Smooth muscle cell (in vitro differentiated cells): Measurements from ENCODE around the gene PCK1. TPM values are rescaled to one million over a fixed set of nuclear protein-coding genes. Genes with fewer than 3 reads are reported as not detected.

Experiments used
- DNase-seq: peaks from one replicate; lab custom pipeline; 2025; ENCODE audit not compliant: unreplicated experiment; lab: John Stamatoyannopoulos, UW
- H2AFZ ChIP-seq: fragments of 200-600 bp; sonication (generic); 2 replicates; pipeline ENCODE4 v1.6.0; 2016; ENCODE audit warnings: antibody characterized with exemption, low read depth, mild to moderate bottlenecking
- H3F3A ChIP-seq: fragments of 200-600 bp; sonication (generic); 2 replicates; pipeline ENCODE4 v1.6.0; 2017; ENCODE audit warnings: antibody characterized with exemption, low read depth
- H3K27ac ChIP-seq: fragments of 200-600 bp; sonication (generic); 2 replicates; pipeline ENCODE4 v1.5.1; 2016; ENCODE audit warnings: low read depth, mild to moderate bottlenecking
- H3K27me3 ChIP-seq: fragments of 200-600 bp; sonication (generic); 2 replicates; pipeline ENCODE4 v1.6.1; 2016; ENCODE audit warnings: low read depth, mild to moderate bottlenecking
- H3K36me3 ChIP-seq: fragments of 200-600 bp; sonication (generic); 2 replicates; pipeline ENCODE4 v1.5.1; 2016; ENCODE audit warnings: low read depth
- H3K4me1 ChIP-seq: fragments of 200-600 bp; sonication (generic); 2 replicates; pipeline ENCODE4 v1.5.1; 2016; ENCODE audit warnings: low read depth
- H3K4me2 ChIP-seq: fragments of 200-600 bp; sonication (generic); 2 replicates; pipeline ENCODE4 v1.6.0; 2016; ENCODE audit warnings: mild to moderate bottlenecking
- H3K4me3 ChIP-seq: fragments of 200-600 bp; sonication (generic); 2 replicates; pipeline ENCODE4 v1.5.1; 2016; ENCODE audit warnings: mild to moderate bottlenecking
- H3K79me2 ChIP-seq: fragments of 200-600 bp; sonication (generic); 2 replicates; pipeline ENCODE4 v1.6.0; 2016; ENCODE audit warnings: low read depth, mild to moderate bottlenecking
- H3K9ac ChIP-seq: fragments of 200-600 bp; sonication (generic); 2 replicates; pipeline ENCODE4 v1.6.0; 2016; ENCODE audit warnings: low read depth
- H3K9me3 ChIP-seq: fragments of 200-600 bp; sonication (generic); replicated peaks from 2 replicates; pipeline ENCODE4 v1.5.1; 2016; ENCODE audit warnings: low read depth
- H4K20me1 ChIP-seq: fragments of 200-600 bp; sonication (generic); 2 replicates; pipeline ENCODE4 v1.6.0; 2016; ENCODE audit warnings: low read depth
- WGBS: methylation state at CpG from one replicate; pipeline ENCODE4 v1.1.7; 2016; ENCODE audit warnings: low lambda C conversion rate; 5-methylcytosine and 5-hydroxymethylcytosine counted together
- polyA plus RNA-seq: library from polyadenylated mRNA; unstranded; fragments of >200 nt; fragmentation: Nextera tagmentation; extraction: Ambion mirVana; gene quantifications from 2 replicates; pipeline ENCODE4 v1.2.1, GENCODE V29; 2016
- total RNA-seq: library from RNA; depleted of rRNA; stranded (reverse); fragments of >200 nt; gene quantifications from 2 replicates; pipeline ENCODE4 v1.2.3, GENCODE V29; 2014
- TF ChIP-seq, protein P1 (sequence below): fragments of 200-600 bp; sonication (generic); IDR thresholded peaks from 2 replicates; pipeline ENCODE4 v1.5.1; 2017; ENCODE audit warnings: borderline replicate concordance, mild to moderate bottlenecking, antibody characterized with exemption; ENCODE audit not compliant: insufficient read depth, poor library complexity, severe bottlenecking

Gene PCK1
- total and polyA plus RNA-seq, 2 experiments from 2014 or later: not detected

DNA sequence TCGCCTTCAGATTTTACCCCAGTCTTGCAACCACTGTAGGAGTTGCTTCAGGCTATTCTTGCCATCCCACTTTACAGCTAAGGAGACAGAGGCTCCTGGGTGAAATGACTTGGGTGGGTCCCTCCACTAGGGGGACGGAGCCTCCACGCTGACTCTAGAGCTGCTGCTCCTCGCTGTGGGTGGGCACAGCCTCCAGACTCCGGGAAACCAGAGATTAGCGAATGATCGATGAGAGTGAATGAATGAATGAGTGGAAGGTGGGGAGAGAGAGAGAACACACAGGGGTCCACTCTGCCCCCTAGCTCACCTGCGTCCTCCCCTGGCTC is 48.9 kb downstream of the PCK1 start:
- H3K27me3 ChIP-seq: peaks cover 23% of the 10 kb centered on the region
- TF ChIP-seq, protein P1, sequence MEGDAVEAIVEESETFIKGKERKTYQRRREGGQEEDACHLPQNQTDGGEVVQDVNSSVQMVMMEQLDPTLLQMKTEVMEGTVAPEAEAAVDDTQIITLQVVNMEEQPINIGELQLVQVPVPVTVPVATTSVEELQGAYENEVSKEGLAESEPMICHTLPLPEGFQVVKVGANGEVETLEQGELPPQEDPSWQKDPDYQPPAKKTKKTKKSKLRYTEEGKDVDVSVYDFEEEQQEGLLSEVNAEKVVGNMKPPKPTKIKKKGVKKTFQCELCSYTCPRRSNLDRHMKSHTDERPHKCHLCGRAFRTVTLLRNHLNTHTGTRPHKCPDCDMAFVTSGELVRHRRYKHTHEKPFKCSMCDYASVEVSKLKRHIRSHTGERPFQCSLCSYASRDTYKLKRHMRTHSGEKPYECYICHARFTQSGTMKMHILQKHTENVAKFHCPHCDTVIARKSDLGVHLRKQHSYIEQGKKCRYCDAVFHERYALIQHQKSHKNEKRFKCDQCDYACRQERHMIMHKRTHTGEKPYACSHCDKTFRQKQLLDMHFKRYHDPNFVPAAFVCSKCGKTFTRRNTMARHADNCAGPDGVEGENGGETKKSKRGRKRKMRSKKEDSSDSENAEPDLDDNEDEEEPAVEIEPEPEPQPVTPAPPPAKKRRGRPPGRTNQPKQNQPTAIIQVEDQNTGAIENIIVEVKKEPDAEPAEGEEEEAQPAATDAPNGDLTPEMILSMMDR: peak; percentile 10
- no peak for DNase-seq
- no peak overlapping the region for H3K27ac ChIP-seq
- H4K20me1 ChIP-seq: no peaks in the 10 kb centered on the region
- H3K4me3 ChIP-seq: no peak overlapping the region
- H3F3A ChIP-seq: no peaks in the 10 kb centered on the region
- H2AFZ ChIP-seq: no peak overlapping the region
- H3K79me2 ChIP-seq: no peaks in the 10 kb centered on the region
- no peaks in the 10 kb centered on the region for H3K9me3 ChIP-seq
- 89% methylated on average over 8 of the region's 8 CpGs for WGBS
- H3K4me2 ChIP-seq: no peak overlapping the region
- no peaks in the 10 kb centered on the region for H3K36me3 ChIP-seq
- H3K9ac ChIP-seq: no peak overlapping the region
- H3K4me1 ChIP-seq: no peaks in the 10 kb centered on the region

DNA sequence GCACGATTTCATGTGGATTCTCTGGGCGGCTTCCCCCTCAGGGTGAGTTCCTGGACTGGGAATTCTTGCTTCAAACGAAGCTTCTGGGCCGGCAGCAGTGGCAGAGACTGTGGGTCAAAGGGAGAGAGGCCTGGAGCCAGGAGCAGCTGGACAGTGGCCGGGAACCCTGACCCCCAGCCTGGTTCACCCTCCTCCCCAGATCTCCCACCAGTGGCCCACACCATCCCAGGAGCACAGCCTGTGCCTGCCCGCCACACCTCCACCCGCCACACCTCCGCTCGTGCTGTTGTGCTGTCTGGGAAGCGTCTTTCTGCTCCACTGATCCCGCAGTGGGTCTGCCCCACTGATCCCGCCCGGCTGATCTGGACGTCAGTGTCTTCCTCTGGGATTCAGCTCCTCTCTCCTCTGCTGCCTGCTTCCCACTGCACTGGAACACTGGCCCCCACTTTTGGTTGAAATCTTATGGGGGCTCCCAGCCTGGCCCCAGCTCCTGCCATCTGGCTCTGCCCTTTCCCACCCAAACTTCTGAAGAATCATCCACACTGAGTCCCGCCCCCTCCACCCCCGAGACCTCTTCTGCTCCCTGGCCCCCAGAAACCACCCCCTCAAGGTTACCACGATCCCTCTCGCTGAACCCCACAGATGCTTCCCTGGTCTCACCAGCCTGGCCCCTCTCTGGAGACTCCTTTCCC is 49.5 kb downstream of the PCK1 start:
- no peaks in the 10 kb centered on the region for H3F3A ChIP-seq
- 86% methylated on average over 10 of the region's 18 CpGs for WGBS

DNA sequence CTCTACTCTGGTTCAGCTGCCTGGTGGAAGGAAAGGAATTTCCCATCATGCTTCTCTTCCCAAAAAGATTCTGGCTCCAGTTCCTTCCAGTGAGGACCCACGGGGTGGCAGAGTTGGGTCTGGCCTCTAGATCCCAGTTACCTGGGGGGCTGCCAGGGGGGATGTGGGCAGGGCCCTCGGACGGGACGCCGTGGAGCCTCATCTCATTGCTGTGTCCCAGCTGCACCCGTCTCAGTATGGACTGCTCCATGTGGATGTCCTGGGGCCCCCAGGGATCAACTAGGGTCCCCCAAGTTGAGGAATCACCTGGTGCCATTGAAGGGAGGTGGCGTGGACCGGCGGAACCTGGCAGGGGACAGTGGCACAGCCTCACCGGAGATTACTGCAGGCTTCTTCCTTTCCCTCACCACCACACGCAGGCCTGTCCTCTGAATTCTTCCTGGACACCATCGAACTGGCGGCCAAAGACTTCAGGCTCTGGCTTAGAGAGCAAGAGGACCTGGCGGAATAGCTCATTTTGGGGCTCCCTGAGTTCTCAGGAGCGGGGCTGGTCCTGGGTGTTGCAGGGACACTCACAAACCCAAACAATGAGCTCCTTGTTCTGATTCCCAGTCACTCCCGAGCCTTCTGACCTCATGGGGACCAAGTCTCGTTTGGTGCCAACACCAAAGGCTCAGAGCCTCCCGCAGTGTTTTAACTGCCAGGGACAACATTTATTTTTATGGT is 50.8 kb downstream of the PCK1 start:
- no peak for DNase-seq
- H3K9me3 ChIP-seq: no peaks in the 10 kb centered on the region
- H3F3A ChIP-seq: no peaks in the 10 kb centered on the region
- no peak overlapping the region for H2AFZ ChIP-seq
- H3K4me2 ChIP-seq: no peak overlapping the region
- 88% methylated on average over 18 of the region's 18 CpGs for WGBS
- peaks cover 17% of the 10 kb centered on the region for H3K27me3 ChIP-seq
- H3K27ac ChIP-seq: no peak overlapping the region
- H4K20me1 ChIP-seq: no peaks in the 10 kb centered on the region
- no peaks in the 10 kb centered on the region for H3K36me3 ChIP-seq
- no peaks in the 10 kb centered on the region for H3K79me2 ChIP-seq
- H3K9ac ChIP-seq: no peak overlapping the region
- no peaks in the 10 kb centered on the region for H3K4me1 ChIP-seq
- TF ChIP-seq, protein P1: no peak
- H3K4me3 ChIP-seq: no peak overlapping the region

More for the DNA sequence above, 49.5 kb downstream of the PCK1 start:
- Histone ChIP-seq H3K27ac (no peak overlapping the region), H3K79me2 (no peaks in the 10 kb centered on the region), H3K27me3 (peaks cover 23% of the 10 kb centered on the region), H3K4me1 (no peaks in the 10 kb centered on the region), H4K20me1 (no peaks in the 10 kb centered on the region), H3K36me3 (no peaks in the 10 kb centered on the region), H3K9ac (no peak overlapping the region), H3K4me2 (no peak overlapping the region), H3K4me3 (no peak overlapping the region), H2AFZ (no peak overlapping the region), H3K9me3 (no peaks in the 10 kb centered on the region)
- TF ChIP-seq, protein P1: no peak
- DNase-seq: no peak
